Measurements from ENCODE around the gene MAL. TPM values are rescaled to one million over a fixed set of nuclear protein-coding genes. Genes with fewer than 3 reads are reported as not detected.

The MAL gene
- total RNA-seq, 2 donors from 2014 or later = 1.2 to 2.2 TPM

- no peak overlapping the region for H3K4me3 Mint-ChIP-seq
- no peak for DNase-seq (ENCODE audit: low spot score)
- no peak overlapping the region for H3K27ac Mint-ChIP-seq
- H3K27me3 Mint-ChIP-seq = peaks cover 12 to 17% of the 10 kb centered on the region in 2 donors
- H3K4me1 Mint-ChIP-seq (ENCODE audit: low read depth in 2 of 2) = no peaks in the 10 kb centered on the region
- H3K36me3 Mint-ChIP-seq = no peaks in the 10 kb centered on the region
- ATAC-seq = no peak
- H3K9me3 Mint-ChIP-seq = no peaks in the 10 kb centered on the region
Measured at GRCh38 chr2:94992360-94992759, 33.1 kb upstream of the MAL start.

GRCh38 chr2:94993176-94994062, 32.1 kb upstream of the MAL start:
- DNase-seq (ENCODE audit: low spot score) = peak; percentile 37
- Mint-ChIP-seq H3K27me3 (peaks cover 14 to 21% of the 10 kb centered on the region in 2 donors), H3K36me3 (no peaks in the 10 kb centered on the region), H3K4me1 (ENCODE audit: low read depth in 2 of 2) (no peaks in the 10 kb centered on the region), H3K4me3 (no peak overlapping the region), H3K27ac (no peak overlapping the region), H3K9me3 (no peaks in the 10 kb centered on the region)
- peak in 1 of 2 donors; percentile 29 for ATAC-seq

GRCh38 chr2:94994063-94994913, 31.2 kb upstream of the MAL start:
- no peaks in the 10 kb centered on the region for H3K36me3 Mint-ChIP-seq
- H3K4me1 Mint-ChIP-seq (ENCODE audit: low read depth in 2 of 2) = no peaks in the 10 kb centered on the region
- no peak overlapping the region for H3K27ac Mint-ChIP-seq
- H3K27me3 Mint-ChIP-seq = peaks cover 11 to 21% of the 10 kb centered on the region in 2 donors
- no peaks in the 10 kb centered on the region for H3K9me3 Mint-ChIP-seq
- DNase-seq (ENCODE audit: low spot score) (no peak), ATAC-seq (peak; percentile 25 to 40)
- no peak overlapping the region for H3K4me3 Mint-ChIP-seq

- H3K27ac Mint-ChIP-seq = no peak overlapping the region
- H3K27me3 Mint-ChIP-seq = peaks cover 9 to 21% of the 10 kb centered on the region in 2 donors
- H3K4me3 Mint-ChIP-seq = no peak overlapping the region
- H3K9me3 Mint-ChIP-seq = no peaks in the 10 kb centered on the region
- no peak for DNase-seq (ENCODE audit: low spot score)
- H3K4me1 Mint-ChIP-seq (ENCODE audit: low read depth in 2 of 2) = no peaks in the 10 kb centered on the region
- H3K36me3 Mint-ChIP-seq = no peaks in the 10 kb centered on the region
- ATAC-seq = peak in 1 of 2 donors; percentile 8
Measured at GRCh38 chr2:94994914-94995552, 30.5 kb upstream of the MAL start.

- Mint-ChIP-seq H3K9me3 (no peaks in the 10 kb centered on the region), H3K4me3 (no peak overlapping the region), H3K27me3 (peaks cover 9 to 21% of the 10 kb centered on the region in 2 donors), H3K27ac (no peak overlapping the region), H3K36me3 (no peaks in the 10 kb centered on the region), H3K4me1 (ENCODE audit: low read depth in 2 of 2) (no peaks in the 10 kb centered on the region)
- peak; percentile 20 for DNase-seq (ENCODE audit: low spot score)
- ATAC-seq = no peak
Measured at GRCh38 chr2:94995553-94996304, 29.8 kb upstream of the MAL start.

- no peak overlapping the region for H3K4me3 Mint-ChIP-seq
- H3K27ac Mint-ChIP-seq = no peak overlapping the region
- DNase-seq (ENCODE audit: low spot score) (peak; percentile 12), ATAC-seq (no peak)
- H3K36me3 Mint-ChIP-seq = no peaks in the 10 kb centered on the region
- no peaks in the 10 kb centered on the region for H3K4me1 Mint-ChIP-seq (ENCODE audit: low read depth in 2 of 2)
- no peaks in the 10 kb centered on the region for H3K9me3 Mint-ChIP-seq
- peaks cover 9 to 21% of the 10 kb centered on the region in 2 donors for H3K27me3 Mint-ChIP-seq
Measured at GRCh38 chr2:94996305-94997100, 29.0 kb upstream of the MAL start.

- DNase-seq (ENCODE audit: low spot score) = no peak
- ATAC-seq = no peak
- Mint-ChIP-seq H3K4me3 (no peak overlapping the region), H3K27ac (no peak overlapping the region), H3K9me3 (no peaks in the 10 kb centered on the region), H3K27me3 (peaks cover 5 to 21% of the 10 kb centered on the region in 2 donors), H3K36me3 (no peaks in the 10 kb centered on the region), H3K4me1 (ENCODE audit: low read depth in 2 of 2) (no peaks in the 10 kb centered on the region)
Measured at GRCh38 chr2:94997981-94998930, 27.3 kb upstream of the MAL start.

GRCh38 chr2:94999431-94999883, 26.1 kb upstream of the MAL start:
- H3K36me3 Mint-ChIP-seq = no peaks in the 10 kb centered on the region
- no peak for ATAC-seq
- H3K4me3 Mint-ChIP-seq = no peak overlapping the region
- no peaks in the 10 kb centered on the region for H3K9me3 Mint-ChIP-seq
- peaks cover 6 to 21% of the 10 kb centered on the region in 2 donors for H3K27me3 Mint-ChIP-seq
- peak; percentile 56 for DNase-seq (ENCODE audit: low spot score)
- H3K4me1 Mint-ChIP-seq (ENCODE audit: low read depth in 2 of 2) = no peaks in the 10 kb centered on the region
- H3K27ac Mint-ChIP-seq = no peak overlapping the region

- H3K4me1 Mint-ChIP-seq (ENCODE audit: low read depth in 2 of 2) = no peaks in the 10 kb centered on the region
Measured at GRCh38 chr2:95001051-95001562, 24.4 kb upstream of the MAL start.

GRCh38 chr2:95001701-95002100, 23.8 kb upstream of the MAL start:
- no peak for ATAC-seq

More at GRCh38 chr2:95001051-95001562, 24.4 kb upstream of the MAL start:
- Mint-ChIP-seq H3K27me3 (peaks cover 8 to 11% of the 10 kb centered on the region in 2 donors), H3K9me3 (no peaks in the 10 kb centered on the region), H3K27ac (no peak overlapping the region), H3K4me3 (no peak overlapping the region), H3K36me3 (no peaks in the 10 kb centered on the region)
- ATAC-seq = no peak
- DNase-seq (ENCODE audit: low spot score) = peak; percentile 51

GRCh38 chr2:95002498-95002897, 23.0 kb upstream of the MAL start:
- H3K36me3 Mint-ChIP-seq = no peaks in the 10 kb centered on the region
- peaks cover 3 to 5% of the 10 kb centered on the region in 2 donors for H3K27me3 Mint-ChIP-seq
- no peaks in the 10 kb centered on the region for H3K4me1 Mint-ChIP-seq (ENCODE audit: low read depth in 2 of 2)
- DNase-seq (ENCODE audit: low spot score) = no peak
- no peak overlapping the region for H3K4me3 Mint-ChIP-seq
- H3K9me3 Mint-ChIP-seq = no peaks in the 10 kb centered on the region
- H3K27ac Mint-ChIP-seq = no peak overlapping the region
- no peak for ATAC-seq

More at GRCh38 chr2:95001701-95002100, 23.8 kb upstream of the MAL start:
- no peak overlapping the region for H3K4me3 Mint-ChIP-seq
- no peaks in the 10 kb centered on the region for H3K4me1 Mint-ChIP-seq (ENCODE audit: low read depth in 2 of 2)
- H3K27ac Mint-ChIP-seq = no peak overlapping the region
- peaks cover 7 to 10% of the 10 kb centered on the region in 2 donors for H3K27me3 Mint-ChIP-seq
- no peaks in the 10 kb centered on the region for H3K9me3 Mint-ChIP-seq
- DNase-seq (ENCODE audit: low spot score) = peak; percentile 16
- H3K36me3 Mint-ChIP-seq = no peaks in the 10 kb centered on the region
